Peyer's patch (tissue), 4 donors: ENCODE results near the gene XPR1.

Experiments used
- POLR2A ChIP-seq, 2 donors: fragments of 450-650 bp; IDR thresholded peaks; one replicate each; pipeline ENCODE4 v1.5.1; 2017; ENCODE audit warnings: antibody characterized with exemption in 2 of 2, mild to moderate bottlenecking in 2 of 2, moderate library complexity in 2 of 2
- TF ChIP-seq, protein P1 (sequence below), 6 experiments: fragments of 450-650 bp in 4 of 6; fragments of 200-600 bp in 2 of 6; sonication (generic) in 1 of 6; IDR thresholded peaks; one replicate each; pipeline ENCODE4 v1.5.1; 2017 to 2019; ENCODE audit warnings: antibody characterized with exemption in 6 of 6, mild to moderate bottlenecking in 3 of 6, moderate library complexity in 1 of 6

DNA sequence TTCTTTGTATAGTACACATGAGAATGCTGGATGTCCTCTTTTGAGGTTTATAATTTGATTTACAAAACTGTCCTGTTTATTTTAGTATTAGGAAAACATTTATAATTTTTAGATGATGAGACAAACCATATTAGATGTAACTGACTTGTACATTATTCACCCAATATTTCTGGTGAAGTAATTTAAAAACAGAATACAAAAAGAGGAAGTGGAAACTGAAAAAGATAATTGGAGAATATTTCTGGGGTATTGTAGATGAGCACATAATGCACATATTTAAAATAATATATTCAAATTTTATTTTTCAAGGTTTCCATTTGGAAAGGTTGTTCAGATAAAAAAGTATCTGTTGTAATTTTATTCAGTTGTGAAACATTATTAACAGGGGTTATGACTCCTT is 40.7 kb downstream of the XPR1 start:
- TF ChIP-seq, protein P1, sequence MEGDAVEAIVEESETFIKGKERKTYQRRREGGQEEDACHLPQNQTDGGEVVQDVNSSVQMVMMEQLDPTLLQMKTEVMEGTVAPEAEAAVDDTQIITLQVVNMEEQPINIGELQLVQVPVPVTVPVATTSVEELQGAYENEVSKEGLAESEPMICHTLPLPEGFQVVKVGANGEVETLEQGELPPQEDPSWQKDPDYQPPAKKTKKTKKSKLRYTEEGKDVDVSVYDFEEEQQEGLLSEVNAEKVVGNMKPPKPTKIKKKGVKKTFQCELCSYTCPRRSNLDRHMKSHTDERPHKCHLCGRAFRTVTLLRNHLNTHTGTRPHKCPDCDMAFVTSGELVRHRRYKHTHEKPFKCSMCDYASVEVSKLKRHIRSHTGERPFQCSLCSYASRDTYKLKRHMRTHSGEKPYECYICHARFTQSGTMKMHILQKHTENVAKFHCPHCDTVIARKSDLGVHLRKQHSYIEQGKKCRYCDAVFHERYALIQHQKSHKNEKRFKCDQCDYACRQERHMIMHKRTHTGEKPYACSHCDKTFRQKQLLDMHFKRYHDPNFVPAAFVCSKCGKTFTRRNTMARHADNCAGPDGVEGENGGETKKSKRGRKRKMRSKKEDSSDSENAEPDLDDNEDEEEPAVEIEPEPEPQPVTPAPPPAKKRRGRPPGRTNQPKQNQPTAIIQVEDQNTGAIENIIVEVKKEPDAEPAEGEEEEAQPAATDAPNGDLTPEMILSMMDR (IDR thresholded peaks at IDR 0.05): no peak
- TF ChIP-seq POLR2A (IDR thresholded peaks at IDR 0.05): no peak
